Hematopoietic multipotent progenitor cell treated with erythropoietin and hydrocortisone succinate and interleukin-3 and kit ligand, for 8 days (in vitro differentiated cells): ENCODE data around the gene KCNIP1.
"Not testable (repeated sequence)": the region's sequence is repeated elsewhere in the genome, so short reads cannot be mapped to it uniquely, and the experiment has no call there.

Experiments
- DNase-seq: peaks from one replicate; pipeline ENCODE4 v3.0.0-alpha.2; 2015

Gene KCNIP1

DNA sequence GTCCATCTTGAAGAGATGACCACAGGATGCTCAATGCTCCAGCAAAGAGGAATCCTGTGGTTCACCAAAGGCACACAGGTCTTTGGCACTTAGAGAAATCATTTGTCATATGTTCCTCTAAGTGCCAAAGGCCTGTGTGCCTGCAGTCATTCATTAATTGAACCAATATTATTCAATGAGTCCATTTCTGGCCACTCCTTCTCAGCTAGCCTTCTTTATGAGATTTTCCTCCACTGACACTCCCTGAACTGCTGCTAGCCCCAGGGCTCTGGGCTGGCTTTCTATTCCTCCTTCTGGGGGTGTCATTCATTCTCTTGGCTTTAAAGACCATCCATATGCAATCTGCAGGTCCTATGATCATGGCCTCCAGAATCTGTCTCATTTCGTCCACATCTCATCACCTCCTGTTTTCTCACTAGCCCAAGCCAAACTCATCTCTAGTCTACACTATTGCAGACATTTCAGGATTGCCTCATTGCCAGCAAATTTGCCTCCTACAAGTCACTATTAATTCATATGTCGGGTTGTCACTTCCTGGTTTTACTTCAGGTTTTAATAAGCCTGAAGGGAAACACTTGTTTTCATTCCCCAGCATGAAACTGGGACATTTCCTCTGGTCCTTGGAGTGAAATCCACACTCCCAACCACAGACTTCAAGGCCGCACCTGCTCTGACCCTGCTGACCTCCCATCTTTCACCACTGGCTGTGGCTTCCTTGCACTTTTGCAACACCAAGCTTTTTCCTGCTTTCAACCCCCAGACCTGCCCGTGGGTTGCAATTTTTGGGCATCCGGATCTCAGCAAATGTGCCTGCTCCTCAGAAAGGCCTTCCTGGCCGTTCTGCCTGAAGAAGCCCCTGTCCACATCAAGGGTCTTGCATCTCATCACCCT, 35.1 kb downstream of the KCNIP1 start:
- no peak for DNase-seq

DNA sequence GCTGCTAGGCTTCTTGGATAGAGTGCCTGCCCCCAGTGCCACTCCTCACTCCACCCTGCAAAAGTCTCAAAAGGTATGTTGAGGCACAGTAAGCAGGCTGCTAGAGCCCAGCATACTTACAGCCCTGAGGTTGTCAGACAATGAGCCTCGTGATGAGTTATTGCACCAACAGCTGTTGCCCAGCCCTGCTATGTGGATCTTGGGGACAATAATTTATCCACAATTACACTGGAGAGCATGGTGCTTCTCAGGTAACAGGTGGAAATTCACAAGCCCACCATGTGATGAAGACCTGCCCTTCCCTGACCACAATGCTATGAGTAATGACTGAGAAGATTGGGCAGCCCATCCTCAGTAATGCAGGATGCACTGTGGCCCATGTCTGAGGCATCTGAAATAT, 36.5 kb downstream of the KCNIP1 start:
- no peak for DNase-seq

DNA sequence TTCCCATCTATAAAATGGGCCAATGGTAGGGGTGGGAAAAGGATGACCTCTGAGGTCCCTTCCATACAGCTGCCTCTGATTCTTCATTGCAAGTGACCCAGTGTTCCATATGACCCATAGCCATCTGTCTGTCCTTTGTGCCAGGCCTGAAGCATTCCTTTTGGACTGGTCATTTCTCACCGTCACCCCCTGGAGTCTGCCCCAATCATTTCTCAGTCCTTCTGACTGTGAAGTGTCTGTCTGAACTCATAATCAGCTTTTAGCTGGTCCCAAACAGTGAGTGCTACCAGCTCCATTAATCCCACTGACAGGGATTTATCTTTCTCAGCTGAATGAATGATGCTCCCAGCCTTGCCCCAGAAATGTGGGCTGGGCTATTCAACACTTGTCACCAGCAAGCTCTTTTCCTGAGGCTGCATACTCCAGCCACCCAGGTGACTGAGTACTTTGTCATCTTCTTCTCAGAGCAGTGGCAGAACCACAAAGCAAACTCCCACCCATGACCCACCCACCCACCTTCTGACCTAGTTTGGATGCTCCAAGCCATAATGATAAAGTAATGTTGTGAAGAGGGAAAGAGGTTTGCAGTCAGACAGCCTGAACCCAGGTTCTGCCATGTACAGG, 37.4 kb downstream of the KCNIP1 start:
- no peak for DNase-seq

DNA sequence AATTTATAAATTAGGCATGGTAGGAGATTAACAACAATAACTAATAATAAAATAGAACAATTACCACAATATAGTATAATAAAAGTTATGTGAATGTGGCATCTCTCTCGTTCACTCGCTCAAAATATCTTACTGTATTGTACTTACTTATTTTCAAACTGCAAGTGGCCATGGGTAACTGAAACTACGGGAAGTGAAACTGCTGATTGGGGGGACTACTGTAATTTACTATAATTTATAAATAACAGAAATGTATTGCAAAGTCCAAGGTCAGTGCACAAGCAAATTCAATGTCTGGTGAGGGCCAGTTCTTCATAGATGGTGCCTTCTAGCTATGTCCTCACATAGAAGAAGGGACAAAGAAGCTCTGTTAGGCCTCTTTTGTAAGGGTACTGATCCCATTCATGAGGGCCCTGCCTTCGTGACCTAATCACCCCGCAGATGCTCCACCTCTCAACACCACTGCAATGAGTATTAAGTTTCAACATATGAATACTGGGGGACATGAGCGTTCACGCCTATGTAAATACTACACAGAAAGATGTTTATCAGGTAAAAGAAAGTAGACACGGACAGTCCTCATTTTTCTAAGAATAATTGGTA, 39.0 kb downstream of the KCNIP1 start:
- no peak for DNase-seq

DNA sequence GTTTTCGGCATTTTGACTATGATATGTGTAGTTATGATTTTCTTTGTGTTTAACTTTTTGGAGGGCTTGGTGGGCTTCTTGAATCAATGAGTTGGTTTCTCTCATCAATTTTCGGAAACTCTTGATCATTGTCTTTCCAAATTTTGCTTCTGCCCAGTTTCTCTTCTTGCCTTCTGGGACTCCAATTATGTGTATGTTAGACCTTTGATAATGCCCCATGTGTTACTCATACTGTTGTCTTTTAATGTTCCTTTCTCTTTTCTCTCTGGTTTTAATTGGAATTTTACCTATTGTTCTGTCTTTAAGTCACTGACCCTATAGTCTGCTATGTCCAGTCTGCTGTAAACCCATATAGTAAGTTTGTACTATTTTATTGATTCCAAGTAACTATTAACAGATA, 41.5 kb downstream of the KCNIP1 start:
- DNase-seq: no peak

DNA sequence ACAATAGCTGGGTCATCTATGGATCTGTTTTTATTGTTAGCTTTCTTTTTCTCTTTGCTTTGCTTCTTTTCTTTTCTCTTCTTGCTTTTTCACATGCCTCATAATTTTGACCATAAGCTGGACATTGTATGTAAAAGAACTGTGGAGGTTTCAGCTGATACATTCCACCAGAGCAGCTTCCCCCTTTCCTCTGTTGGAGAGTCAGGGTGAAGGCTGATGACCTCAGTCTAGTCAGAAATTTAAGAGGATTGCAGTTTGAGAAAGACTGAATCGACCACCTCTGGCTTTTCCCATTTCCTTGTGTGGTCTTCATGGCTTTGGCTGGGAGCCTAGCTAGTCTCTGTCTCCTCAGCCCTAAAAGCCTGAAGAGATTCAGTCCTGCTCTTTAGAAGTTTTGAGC, 42.0 kb downstream of the KCNIP1 start:
- no peak for DNase-seq

DNA sequence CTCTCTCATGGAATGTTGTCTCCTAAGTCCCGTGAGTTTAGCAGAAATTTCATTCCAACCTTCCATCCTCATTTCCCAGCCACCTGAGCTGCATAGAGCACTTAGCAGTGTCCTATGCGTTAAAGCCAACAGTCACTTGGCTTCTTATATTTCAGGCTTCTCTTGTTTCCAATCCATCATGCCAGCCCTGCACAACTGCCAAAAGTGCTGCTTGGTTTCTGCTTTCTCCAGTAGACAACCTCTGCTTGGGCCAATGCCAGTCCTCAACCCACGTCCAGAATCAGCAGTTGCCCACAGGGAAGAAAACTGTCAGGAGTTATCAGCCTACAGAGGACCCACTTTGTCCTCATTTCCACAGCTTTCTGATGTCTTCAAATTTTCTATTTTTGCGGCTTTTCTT, 42.5 kb downstream of the KCNIP1 start:
- no peak for DNase-seq

DNA sequence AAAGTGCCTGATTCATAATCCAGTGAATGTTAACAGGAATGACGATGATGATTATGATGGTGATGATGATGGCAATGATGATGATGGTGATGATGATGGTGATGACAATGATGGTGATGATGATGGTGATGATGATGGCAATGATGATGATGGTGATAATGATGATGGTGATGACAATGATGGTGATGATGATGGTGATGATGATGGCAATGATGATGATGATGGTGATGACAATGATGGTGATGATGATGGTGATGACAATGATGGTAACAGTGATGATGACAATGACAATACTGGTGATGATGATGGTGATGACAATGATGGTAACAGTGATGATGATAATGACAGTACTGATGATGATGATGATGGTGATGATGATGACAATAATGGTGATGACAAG, 46.6 kb downstream of the KCNIP1 start:
- DNase-seq: not testable (repeated sequence)

DNA sequence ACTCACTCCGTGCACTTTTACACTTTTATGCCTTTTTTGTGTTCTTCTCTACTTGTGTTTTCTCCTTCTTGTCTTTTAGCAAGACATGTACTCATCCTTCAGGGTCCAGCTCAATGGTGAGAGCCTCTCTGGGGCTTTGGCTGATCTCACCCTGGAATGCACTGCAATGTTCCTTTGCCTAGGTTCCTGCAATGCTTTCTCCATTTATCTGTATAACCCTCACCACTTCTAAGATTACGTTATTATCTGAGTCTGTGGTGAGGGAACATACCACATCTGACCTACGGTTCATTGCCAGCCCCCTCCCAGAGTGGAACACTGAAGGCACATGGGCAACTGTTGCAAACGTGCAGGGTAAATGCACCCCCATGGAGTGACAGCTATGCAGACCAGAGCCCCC, 47.3 kb downstream of the KCNIP1 start:
- no peak for DNase-seq

DNA sequence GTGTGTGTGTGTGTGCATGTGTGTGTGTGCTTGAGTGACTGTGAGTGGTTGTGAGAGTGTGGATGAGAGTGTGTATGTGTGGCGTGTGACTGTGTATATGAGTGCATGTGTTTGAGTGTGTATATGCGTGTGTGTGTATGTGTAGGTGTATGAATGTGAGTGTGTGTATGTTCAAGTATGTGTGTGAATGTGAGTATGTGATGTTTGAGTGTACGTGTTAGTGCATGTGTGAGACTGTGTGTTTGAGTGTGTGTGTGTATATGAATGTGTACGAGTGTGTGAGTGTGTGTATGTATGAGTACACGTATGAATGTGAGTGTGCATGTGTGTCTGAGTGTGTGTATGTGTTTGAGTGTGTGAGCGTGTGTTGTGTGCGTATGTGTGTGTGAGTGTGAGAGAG, 47.8 kb downstream of the KCNIP1 start:
- DNase-seq: no peak

DNA sequence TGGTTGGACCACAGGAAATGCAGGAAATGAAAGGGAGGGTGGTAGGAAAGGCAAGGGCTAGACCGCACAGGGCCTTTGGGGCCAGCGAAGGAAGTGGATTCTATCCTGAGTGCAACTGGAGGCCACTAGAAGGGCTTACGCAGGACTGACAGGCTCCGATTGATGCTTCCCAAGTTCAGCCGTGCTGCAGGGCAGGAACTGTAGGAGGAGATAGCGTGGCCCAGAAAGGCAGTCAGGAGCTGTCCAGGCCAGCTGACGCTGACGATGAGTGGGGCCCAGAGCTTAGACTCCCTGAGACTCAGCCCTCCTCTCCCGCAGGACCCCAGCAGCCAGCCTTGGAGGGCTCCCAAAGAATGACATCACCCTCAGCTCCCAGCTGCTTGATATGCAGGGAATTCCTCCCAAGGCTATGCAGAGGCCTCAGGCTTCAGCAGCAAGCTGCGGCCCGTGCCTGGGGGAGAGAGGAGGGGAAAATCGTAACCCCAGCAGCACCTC, 48.8 kb downstream of the KCNIP1 start:
- DNase-seq: no peak

DNA sequence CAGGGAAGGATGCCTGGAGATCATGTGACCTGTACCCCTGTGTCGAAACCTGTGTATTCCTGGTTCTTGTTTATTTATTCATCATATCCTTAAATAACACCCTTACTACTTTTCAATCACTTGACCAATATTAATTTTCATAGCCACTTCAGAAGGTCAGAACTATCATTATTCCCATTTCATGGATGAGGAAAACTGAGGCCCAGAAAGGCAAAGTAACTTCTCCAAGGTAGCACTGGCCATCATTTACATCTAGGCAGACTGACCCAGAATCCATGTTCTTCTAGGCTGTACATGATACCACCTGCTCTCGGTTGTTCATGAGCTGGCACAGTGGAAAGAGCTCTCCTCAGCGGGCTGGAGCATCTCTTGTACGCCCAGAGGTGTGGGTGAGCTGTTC, 49.4 kb downstream of the KCNIP1 start:
- no peak for DNase-seq

DNA sequence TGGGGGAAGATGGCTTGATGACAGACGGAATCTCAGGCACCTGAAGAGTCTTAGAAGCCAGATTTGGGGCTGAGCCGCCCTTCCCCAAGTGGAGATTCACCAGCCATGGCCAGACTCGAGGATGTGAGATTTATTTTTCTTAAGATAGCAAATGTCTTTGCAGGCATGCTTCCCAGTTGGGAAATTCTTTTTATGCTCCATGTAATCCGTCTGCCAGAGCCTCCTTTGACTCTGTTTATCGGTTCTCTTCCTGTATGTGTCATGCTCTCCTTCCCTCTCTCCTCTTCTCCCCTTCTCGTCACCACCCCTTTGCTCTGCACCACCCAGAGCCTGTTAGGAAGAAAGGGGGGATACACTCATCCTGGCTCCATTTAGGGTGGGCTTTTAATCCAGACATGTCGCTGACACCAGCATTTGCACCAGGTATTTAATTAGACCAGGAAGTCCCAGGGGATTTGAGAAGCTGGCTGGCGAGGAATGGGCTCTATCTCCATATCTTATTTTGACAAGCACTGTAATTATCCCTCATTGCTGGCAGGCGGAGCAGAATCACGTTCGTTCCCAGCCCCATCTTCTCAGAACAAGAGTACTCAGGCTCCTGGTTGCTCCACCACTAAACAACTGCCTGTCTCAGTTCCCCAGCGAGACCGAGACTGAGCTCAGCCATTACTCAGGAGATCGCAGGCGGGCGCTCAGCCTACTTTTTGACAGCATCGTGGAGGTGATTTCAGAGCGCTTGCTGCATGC, 50.9 kb downstream of the KCNIP1 start:
- DNase-seq: no peak

DNA sequence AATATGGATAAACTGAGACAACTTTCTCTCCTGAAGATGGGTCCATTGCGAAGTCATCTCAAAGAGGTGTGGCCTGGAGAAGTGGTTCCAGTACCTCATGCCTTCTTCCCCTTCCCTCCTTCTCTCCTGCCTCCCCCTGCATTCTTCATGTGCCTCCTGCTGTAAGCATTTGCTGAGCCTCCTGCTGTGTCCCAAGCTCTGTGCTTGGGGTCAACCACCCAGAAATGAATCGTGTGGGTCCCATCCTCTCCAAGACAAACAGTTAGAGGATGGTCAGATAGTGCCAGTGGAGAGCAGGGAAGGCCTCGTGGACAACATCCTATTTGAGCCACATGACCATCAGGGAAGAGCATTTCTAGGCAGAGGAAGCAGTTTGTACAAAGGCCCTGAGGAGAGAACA, 53.5 kb downstream of the KCNIP1 start:
- no peak for DNase-seq

DNA sequence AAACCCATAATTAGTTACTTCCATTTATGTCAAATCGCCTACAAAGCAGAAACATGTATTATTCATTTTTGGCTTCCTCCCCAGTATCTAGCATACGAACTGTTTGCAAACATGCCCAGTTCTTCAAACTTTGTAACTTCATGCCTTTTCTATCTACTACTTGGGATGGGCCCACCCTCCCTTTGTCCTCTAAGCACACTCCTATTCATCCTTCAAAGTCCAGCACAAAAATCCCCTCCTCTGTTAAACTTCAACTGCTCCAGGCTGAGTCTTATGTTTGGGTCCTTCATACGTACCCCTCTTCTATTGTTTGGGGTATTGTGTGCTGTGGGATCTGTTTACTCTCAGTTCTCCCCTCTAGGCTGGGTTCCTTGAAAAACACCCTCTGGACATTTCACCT, 55.5 kb downstream of the KCNIP1 start:
- no peak for DNase-seq

DNA sequence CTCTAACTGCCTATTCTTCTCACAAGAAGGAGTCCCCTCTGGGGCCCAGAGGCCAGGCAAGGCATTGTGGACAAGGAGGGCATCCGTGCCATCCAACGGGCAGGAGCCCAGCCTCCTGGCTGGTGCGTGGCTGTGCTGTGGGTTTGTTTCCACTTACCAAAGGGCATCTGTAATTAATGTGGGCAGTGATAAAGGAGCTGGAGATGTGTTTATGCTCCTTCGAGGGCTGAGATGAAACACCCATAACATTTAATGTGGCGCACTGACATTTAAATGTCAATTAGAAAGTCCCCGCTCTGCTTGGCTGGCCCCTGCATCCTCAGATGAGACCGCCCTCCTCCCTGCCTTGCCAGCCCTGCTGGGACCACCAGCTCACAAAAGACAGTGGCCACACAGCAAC, 57.1 kb downstream of the KCNIP1 start:
- DNase-seq: no peak

DNA sequence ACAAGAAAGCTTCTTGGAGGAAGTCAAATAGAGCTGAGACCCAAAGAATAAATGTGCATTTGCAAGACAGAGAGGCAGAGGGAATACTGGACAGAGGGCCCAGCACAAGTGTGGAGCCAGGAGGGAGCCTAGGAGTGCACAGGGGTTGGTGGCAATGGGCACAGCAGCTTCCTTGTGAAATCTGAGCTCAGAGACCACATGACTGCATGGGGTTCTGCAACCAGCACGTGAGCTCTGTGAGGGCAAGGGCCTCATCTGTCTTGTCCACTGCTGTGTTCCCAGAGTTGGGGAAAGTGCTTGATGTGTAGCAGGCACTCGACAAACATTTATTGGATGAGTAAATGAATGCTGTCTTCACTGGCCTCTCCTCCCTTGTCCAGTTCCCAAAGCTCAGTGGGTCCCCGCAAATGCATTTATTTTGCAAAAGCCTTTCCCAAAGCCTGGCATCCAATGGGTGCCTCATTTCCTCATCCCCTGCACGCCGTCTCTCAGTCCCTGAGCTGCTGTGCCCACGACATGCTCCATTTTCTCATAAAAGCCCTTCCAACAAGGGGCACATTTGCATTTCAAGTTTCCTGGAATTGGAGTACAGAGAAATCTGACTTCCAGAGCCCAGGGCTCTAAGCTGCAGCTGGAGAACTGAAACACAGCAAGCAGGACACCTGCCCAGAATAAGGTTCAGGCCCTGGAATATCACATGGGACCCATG, 58.5 kb downstream of the KCNIP1 start:
- DNase-seq: no peak

DNA sequence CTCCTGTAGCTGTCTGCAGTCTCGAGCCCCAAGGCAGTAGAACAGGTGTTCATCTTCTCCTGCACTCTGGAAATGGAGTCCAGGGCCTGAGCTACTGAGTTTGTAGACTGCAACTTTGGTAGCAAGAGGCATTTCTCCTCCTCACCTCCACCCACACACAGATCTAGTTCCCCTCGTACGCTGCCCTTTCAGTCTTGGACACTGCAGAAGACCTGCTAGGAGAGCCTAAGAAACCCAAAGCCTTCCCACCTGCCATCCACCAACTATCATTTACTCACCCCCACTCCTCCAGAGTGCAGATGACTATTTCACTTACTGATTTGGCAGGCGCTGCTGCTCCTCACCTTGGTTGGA, 59.0 kb downstream of the KCNIP1 start:
- DNase-seq: no peak

DNA sequence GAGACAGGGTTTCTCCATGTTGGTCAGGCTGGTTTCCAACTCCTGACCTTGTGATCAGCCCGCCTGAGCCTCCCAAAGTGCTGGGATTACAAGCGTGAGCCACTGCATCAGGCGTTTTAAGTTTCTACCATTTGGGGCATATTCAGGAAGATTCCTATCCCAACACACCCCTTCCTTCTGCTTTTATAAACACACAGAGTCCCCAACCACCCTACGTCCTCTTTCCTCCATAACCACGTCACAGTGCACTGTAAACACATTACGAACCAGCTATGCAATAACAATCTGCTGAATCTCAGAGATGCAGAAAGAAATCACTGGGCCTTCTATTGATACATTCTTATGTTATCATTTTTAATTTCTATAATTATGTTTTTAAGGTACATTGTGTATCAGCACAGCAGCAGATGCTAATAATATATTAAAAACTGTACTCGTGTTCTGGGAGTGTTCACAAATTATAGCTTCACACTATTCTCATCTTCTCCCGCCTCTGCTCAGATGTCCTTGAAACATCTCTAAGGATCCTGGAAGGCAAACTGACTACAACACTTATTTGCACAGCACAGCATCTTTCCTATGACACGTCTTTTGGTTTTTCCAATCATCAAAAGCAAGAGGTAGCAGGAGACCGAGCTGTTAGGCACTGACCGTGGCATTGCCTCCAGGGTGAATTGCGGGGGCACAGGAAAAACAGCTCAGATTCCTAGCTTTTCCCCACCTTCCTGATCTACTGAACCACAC, 60.2 kb downstream of the KCNIP1 start:
- DNase-seq: no peak

DNA sequence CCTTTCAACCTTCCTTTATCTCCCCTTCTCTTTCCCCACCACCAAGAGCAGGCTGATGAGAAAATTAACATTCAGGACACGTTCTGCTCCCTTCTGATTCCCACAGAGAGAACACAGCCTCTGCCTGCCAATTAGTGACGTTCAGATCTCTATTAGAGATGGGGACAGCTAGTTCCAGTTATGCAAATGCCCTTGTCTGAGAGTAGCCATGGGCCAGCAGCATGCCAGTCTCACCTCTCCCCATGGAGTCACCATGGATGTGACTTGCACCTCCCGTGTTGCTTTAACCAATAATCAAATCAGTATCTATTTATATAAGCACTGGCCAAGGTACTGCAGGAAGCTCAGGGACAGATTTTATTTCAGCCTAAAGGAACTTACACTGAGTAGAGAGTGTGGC, 61.3 kb downstream of the KCNIP1 start:
- no peak for DNase-seq

DNA sequence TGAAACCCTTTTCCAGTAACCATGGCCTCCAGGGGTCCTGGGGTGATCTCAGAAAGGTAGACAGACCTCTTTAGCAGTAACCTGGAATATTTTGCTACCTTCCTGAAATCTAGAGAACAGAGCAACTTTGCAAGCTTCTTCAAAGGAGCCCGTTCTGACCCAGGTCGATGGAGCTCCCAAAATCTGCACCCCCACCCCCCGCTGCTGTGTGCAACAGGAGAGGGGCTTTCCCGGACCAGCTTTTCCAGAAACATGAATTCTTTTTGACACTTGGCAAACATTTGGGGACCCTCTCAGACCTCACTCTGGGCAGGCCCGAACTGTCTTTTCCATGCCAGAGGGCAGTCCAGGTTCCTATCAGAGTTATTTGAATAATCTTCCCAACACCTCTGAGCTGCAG, 65.3 kb downstream of the KCNIP1 start:
- no peak for DNase-seq

DNA sequence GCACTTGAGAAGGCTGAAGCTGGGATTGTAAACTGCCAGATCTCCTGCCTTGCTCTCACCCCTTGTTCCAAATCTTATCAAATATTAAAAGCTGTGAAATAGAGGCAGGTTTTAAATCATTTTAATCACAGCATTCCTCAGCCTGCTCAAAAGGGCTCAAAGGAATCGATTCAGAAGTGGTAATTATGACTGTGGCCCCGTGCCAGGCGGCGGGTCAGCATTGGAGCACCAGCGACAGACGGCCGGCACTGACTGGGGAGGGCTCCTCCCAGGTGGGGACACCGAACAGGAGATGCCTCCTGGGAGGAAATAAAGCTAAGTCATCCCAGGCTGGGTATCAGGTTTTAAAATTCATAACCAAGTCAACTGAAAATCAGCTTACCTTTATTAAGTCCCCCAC, 66.7 kb downstream of the KCNIP1 start:
- DNase-seq: no peak
